Measurements from ENCODE around the gene METTL16.
"Not testable (repeated sequence)": the region's sequence is repeated elsewhere in the genome, so short reads cannot be mapped to it uniquely, and the experiment has no call there.

The METTL16 gene, protein sequence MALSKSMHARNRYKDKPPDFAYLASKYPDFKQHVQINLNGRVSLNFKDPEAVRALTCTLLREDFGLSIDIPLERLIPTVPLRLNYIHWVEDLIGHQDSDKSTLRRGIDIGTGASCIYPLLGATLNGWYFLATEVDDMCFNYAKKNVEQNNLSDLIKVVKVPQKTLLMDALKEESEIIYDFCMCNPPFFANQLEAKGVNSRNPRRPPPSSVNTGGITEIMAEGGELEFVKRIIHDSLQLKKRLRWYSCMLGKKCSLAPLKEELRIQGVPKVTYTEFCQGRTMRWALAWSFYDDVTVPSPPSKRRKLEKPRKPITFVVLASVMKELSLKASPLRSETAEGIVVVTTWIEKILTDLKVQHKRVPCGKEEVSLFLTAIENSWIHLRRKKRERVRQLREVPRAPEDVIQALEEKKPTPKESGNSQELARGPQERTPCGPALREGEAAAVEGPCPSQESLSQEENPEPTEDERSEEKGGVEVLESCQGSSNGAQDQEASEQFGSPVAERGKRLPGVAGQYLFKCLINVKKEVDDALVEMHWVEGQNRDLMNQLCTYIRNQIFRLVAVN

GRCh38 chr17:2511462-2512369, at the start of gene METTL16:
Gene METTL16 (minus strand): TSS chr17:2511888. CDS start chr17:2502331, 9,557 bp downstream.
- peak; percentile 98 for DNase-seq

GRCh38 chr17:2560658-2561057, 49.0 kb upstream of the METTL16 start:
- DNase-seq = no peak

GRCh38 chr17:2551928-2552327, 40.2 kb upstream of the METTL16 start:
- DNase-seq = no peak

DNA sequence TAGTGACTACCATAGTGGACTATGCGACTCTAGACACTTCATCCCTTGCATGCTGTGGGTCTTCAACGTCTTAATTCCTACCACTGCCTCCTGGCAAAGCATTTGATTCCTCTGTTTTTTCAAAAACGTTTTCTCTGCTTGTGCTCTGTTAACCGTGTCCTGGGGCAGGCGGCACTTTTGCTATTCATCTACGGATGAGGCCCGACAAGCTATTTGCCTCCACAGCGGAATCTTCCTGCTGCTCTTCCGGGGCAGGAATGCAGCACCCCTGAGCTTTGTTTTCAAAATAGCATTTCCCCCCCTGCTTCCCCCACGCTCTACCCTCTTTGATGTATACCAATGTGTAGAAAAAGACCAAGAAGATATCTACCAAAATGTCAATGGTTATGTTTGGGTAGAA, 39.8 kb upstream of the METTL16 start:
- no peak for DNase-seq

DNA sequence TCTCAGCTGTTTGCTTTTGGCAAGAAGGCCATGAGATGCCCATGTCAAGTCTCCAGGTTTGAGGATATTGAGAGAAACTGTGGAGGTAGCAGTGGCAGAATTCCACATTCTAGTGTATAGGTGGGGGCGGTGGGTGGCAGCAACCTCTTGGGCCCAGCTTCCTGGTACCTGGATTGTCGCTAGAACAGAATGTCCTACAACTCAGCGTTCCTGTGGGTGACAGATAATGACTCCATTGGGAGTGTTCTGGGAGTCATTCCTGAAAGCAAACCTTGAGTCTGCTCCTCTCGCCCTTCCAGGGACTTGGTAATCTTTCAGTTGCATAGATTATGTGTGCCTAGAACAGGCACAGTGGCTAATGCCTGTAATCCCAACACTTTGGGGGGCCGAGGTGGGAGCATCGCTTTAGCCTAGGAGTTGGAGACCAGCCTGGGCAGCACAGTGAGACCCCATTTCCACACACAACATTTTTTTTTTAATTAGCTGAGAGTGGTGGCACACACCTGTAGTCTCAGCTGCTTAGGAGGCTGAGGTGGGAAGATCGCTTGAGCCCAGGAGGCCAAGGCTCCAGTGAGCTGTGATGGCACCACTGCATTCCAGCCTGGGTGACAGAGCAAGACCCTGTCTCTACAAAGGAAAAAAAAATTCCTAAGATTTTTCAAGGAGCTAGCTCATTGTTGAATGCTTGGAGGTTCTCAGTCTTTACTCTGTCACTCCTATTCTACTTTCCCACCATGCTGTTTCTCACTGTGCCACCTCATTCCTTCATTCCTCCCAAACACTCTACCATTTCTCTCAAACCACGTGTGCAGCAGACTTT, 37.9 kb upstream of the METTL16 start:
- DNase-seq = no peak

DNA sequence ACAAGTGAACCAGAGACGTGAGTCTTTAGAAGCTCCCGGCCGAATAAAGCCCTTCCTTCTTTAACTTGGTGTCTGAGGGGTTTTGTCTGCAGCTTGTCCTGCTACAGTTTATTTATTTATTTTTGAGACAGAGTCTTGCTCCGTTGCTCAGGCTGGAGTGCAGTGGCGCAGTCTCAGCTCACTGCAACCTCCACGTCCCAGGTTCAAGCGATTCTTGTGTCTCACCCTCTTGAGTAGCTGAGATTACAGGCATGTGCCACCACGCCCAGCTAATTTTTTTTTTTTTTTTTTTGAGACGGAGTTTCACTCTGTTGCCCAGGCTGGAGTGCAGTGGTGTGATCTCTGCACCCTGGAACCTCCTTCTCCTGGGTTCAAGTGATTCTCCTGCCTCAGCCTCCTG, 36.3 kb upstream of the METTL16 start:
- DNase-seq = not testable (repeated sequence)

GRCh38 chr17:2547176-2547575, 35.5 kb upstream of the METTL16 start:
- DNase-seq = no peak

DNA sequence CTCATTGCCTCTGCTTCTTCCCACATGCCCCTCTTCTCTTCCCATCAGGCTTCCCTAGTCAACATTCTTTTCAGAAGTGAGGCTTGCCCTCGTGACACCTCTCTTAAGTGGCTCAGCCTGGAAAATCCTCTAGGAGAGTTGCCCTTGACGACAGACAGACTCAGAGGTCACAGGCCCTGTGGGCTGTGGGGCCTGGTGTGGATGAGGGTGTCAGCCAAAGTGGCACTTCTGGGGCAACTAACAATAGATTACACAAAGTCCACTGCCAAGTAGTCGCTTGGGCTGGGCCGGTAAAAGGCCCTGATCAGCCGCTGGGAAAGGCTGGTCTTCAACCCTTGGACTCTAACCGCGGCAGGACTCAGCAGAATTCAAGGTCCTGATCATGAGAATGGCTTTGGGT, 33.7 kb upstream of the METTL16 start:
- DNase-seq = no peak

- no peak for DNase-seq
Observed at GRCh38 chr17:2542456-2542855, 30.8 kb upstream of the METTL16 start.

GRCh38 chr17:2542056-2542455, 30.4 kb upstream of the METTL16 start:
- no peak for DNase-seq

DNA sequence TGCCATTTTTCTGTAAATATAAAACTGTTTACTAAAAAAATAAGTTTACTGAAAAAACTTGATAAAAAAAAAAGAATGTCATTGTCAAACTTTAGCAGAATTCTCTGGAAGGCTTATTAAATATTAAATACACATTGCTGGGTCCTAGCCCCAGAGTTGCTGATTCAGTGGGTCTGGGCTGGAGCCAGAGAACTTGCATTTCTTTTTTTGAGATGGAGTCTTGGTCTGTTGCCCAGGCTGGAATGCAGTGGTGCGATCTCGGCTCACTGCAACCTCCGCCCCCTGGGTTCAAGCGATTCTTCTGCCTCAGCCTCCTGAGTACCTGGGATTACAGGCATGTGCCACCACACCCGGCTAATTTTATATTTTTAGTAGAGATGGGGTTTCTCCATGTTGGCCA, 25.9 kb upstream of the METTL16 start:
- not testable (repeated sequence) for DNase-seq

GRCh38 chr17:2532146-2532720, 20.5 kb upstream of the METTL16 start:
- no peak for DNase-seq

- DNase-seq = not testable (repeated sequence)
Observed at GRCh38 chr17:2531243-2531954, 19.7 kb upstream of the METTL16 start.

GRCh38 chr17:2521775-2522410, 10.2 kb upstream of the METTL16 start:
- DNase-seq = not testable (repeated sequence)

DNA sequence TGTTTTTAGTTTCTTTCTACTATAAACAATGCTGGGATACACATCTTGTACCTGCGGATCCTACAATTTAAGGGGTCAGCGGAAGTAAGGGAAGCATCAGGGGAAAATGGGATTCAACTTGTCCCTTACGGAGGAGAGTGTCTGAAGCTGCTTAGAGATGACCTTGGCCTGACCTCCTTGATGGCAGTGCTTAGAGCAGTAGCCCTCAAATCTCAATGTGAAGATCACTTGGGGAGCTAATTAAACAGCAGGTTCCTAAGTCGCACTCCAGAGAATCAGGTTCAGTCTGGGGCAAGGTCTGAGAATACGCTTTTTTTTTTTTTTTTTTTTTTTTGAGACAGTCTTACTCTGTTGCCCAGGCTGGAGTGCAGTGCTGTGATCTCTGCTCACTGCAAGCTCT, 9.6 kb upstream of the METTL16 start:
- no peak for DNase-seq

GRCh38 chr17:2517539-2517938, 5.9 kb upstream of the METTL16 start:
- no peak for DNase-seq

GRCh38 chr17:2511138-2511461, 588 bp downstream of the METTL16 start:
- DNase-seq = no peak

GRCh38 chr17:2510559-2510958, 1.1 kb downstream of the METTL16 start:
- DNase-seq = no peak

DNA sequence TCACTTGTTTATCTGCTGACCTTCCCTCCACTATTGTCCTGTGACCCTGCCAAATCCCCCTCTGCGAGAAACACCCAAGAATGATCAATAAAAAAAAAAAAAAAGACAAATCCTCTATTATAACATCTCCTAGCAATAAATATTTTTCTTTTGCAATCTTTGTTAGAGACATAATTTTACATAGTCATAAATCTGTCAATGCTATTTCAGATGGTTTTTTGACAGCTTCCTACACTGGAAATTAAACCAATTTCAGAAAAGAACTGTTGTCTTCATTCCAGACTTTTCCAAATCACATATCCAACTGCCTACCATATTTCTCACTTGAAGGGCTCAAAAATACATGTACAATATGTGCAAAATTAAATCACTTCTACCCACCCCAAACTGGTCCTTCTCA, 3.7 kb downstream of the METTL16 start:
- no peak for DNase-seq

DNA sequence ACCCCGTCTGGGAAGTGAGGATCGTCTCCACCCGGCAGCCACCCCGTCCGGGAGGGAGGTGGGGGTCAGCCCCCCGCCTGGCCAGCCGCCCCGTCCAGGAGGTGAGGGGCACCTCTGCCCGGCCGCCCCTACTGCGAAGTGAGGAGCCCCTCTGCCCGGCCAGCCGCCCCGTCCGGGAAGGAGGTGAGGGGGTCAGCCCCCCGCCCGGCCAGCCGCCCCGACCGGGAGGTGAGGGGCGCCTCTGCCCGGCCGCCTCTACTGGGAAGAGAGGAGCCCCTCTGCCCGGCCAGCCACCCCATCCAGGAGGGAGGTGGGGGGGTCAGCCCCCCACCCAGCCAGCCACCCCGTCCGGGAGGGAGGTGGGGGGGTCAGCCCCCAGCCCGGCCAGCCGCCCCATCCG, 4.7 kb downstream of the METTL16 start:
- not testable (repeated sequence) for DNase-seq

GRCh38 chr17:2503627-2504026, 8.1 kb downstream of the METTL16 start:
- DNase-seq = no peak
